Right ventricle myocardium superior (tissue), 1 donor: ENCODE data around the gene AK8. TPM values are rescaled to one million over a fixed set of nuclear protein-coding genes. Genes with fewer than 3 reads are reported as not detected.
"Not testable (repeated sequence)": the region's sequence is repeated elsewhere in the genome, so short reads cannot be mapped to it uniquely, and the experiment has no call there.

Source experiments
- ATAC-seq: fragments of 200-7000 bp; cut with Tn5 transposase; one replicate; pipeline ENCODE4 v1.9.1; 2020; ENCODE audit warnings: mild to moderate bottlenecking; ENCODE audit not compliant: poor library complexity
- DNase-seq: peaks from one replicate; pipeline ENCODE4 v3.0.0-alpha.2; 2020
- intact Hi-C: fragments of 100-400 bp; cut with DNase I; formaldehyde crosslinking; loops from one replicate; pipeline ENCODE4 v1.11.2; 2022
- total RNA-seq: library from RNA; stranded (reverse); fragmentation: NEBNext Ultra II Directional; extraction: Animal tissue kit (Norgen Biotek cat#: 25700); gene quantifications from one replicate; pipeline ENCODE4 v1.2.1, GENCODE V29; 2021
- donor health status: DM: no; HTN: yes; CAD: no; lungs with severe emphysema.

Gene AK8
- total RNA-seq, 1 donor from 2014 or later = 0.22 TPM

- no peak for DNase-seq
- ATAC-seq = no peak
- intact Hi-C loops = no loop called here
These were observed 144.7 kb downstream of the AK8 start for GRCh38 chr9:132733260-132733815.

GRCh38 chr9:132732326-132733259 is 145.5 kb downstream of the AK8 start:
- ATAC-seq = no peak
- intact Hi-C loops = no loop called here
- DNase-seq = no peak

GRCh38 chr9:132731230-132731629 is 146.9 kb downstream of the AK8 start:
- ATAC-seq (no peak), DNase-seq (no peak)
- intact Hi-C loops = no loop called here

- intact Hi-C loops = no loop called here
- ATAC-seq (no peak), DNase-seq (no peak)
These were observed 147.7 kb downstream of the AK8 start for GRCh38 chr9:132730054-132731033.

- DNase-seq = no peak
- intact Hi-C loops = no loop called here
- no peak for ATAC-seq
These were observed 148.7 kb downstream of the AK8 start for GRCh38 chr9:132729235-132729890.

GRCh38 chr9:132728497-132728896 is 149.6 kb downstream of the AK8 start:
- no peak for ATAC-seq
- DNase-seq = no peak
- intact Hi-C loops = no loop called here

GRCh38 chr9:132728071-132728470 is 150.0 kb downstream of the AK8 start:
- intact Hi-C loops = no loop called here
- DNase-seq = no peak
- ATAC-seq = no peak

- intact Hi-C loops = no loop called here
- no peak for ATAC-seq
- DNase-seq = no peak
These were observed 151.4 kb downstream of the AK8 start for GRCh38 chr9:132726576-132727130.

GRCh38 chr9:132725306-132725705 is 152.8 kb downstream of the AK8 start:
- DNase-seq (no peak), ATAC-seq (no peak)
- intact Hi-C loops = no loop called here

GRCh38 chr9:132723809-132724208 is 154.3 kb downstream of the AK8 start:
- intact Hi-C loops = no loop called here
- ATAC-seq = no peak

GRCh38 chr9:132722564-132723065 is 155.5 kb downstream of the AK8 start:
- intact Hi-C loops = no loop called here
- no peak for ATAC-seq
- DNase-seq = no peak

More at GRCh38 chr9:132723809-132724208, 154.3 kb downstream of the AK8 start:
- no peak for DNase-seq

GRCh38 chr9:132721661-132722060 is 156.4 kb downstream of the AK8 start:
- ATAC-seq (no peak), DNase-seq (no peak)
- intact Hi-C loops = no loop called here

- ATAC-seq, intact Hi-C loops: not testable (repeated sequence)
These were observed 159.6 kb downstream of the AK8 start for GRCh38 chr9:132718381-132718928.

GRCh38 chr9:132717326-132717945 is 160.6 kb downstream of the AK8 start:
- DNase-seq (no peak), ATAC-seq (no peak)
- intact Hi-C loops = no loop called here

More at GRCh38 chr9:132718381-132718928, 159.6 kb downstream of the AK8 start:
- DNase-seq = not testable (repeated sequence)

- DNase-seq = no peak
- ATAC-seq = no peak
- intact Hi-C loops = no loop called here
These were observed 162.1 kb downstream of the AK8 start for GRCh38 chr9:132716007-132716406.

- DNase-seq (no peak), ATAC-seq (no peak)
- intact Hi-C loops = no loop called here
These were observed 165.3 kb downstream of the AK8 start for GRCh38 chr9:132712753-132713152.

GRCh38 chr9:132711846-132712245 is 166.2 kb downstream of the AK8 start:
- ATAC-seq = no peak
- intact Hi-C loops = no loop called here
- no peak for DNase-seq
